GM18502 (cell line): Measurements from ENCODE around the gene LPCAT1.

Source experiments
- ATAC-seq: cut with Tn5 transposase; IDR thresholded peaks from one replicate; pipeline ENCODE4 v1.9.1; 2021; ENCODE audit warnings: mild to moderate bottlenecking; ENCODE audit not compliant: unreplicated experiment, poor library complexity

The LPCAT1 gene

DNA sequence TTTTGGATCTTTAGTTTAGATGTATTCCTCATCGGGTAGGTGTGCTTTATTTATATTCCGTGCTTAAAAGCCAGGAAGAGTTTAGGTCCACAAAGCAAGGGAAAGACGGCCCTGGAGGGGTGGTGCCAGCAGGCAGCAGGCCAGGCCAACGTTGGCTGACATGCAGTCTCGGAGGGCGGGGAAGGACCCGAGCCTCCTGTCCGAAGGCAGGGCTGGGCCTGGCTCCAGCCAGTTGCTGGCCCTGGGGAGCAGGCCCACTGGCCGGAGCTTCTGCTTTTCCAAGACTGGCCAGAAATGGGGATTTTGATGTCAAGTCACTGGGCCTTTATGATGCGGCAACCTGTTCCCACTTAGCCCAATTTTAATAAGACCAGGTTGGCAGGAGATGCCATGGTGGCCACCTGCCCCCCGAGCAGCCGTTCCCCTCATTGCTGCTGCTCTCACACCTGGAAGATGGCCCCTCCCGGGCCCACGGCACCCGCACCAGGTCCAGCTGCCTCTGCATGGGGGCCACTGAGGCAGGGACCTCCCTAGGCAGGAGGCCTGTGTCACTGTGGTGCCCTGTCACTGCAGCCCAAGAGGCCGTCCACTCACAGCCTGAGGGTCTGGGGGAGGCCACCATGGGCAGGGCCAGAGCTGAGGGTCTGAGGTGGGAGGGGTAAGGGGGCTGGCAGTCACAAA lies 23.2 kb downstream of the LPCAT1 start:
- no peak for ATAC-seq

GRCh38 chr5:1499851-1500250 lies 23.9 kb downstream of the LPCAT1 start:
- no peak for ATAC-seq

DNA sequence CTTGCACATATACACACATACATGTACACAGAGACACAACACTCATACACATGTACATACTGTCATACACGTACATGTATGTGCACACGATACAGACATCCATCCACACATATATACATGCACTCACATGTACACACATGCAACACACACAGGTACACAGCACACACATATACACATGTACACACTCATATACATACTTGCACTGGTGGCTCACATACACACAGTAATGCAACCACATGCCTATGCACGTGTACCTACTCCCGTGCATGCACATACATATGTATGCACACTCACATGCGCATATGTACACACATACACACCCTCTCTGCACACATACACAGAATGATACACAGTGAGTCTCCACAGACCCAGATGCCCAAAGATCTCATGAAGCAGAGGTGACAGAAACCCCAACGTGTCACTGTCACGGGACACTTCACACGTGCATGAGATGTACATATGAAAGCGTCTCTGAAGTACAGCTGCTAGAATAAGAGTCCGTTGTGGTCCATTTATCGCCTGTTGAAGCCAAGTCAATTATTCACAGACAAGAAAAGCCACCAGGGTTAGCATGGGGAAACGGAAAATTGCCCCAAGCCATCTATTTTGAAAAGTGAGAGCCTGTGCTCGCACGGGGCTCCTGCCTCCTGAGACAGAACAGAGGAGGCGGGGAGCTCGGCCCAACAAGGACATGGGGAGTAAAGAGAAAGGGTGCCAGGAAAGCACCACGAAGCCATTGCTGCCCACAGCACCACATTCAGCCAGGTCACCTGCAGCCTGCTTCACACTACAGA lies 24.9 kb downstream of the LPCAT1 start:
- peak; percentile 43 for ATAC-seq

GRCh38 chr5:1497795-1498622 lies 25.8 kb downstream of the LPCAT1 start:
- peak; percentile 34 for ATAC-seq

- peak; percentile 26 for ATAC-seq
Observed at GRCh38 chr5:1497242-1497777, 26.4 kb downstream of the LPCAT1 start.

GRCh38 chr5:1495525-1495897 lies 28.2 kb downstream of the LPCAT1 start:
- no peak for ATAC-seq

DNA sequence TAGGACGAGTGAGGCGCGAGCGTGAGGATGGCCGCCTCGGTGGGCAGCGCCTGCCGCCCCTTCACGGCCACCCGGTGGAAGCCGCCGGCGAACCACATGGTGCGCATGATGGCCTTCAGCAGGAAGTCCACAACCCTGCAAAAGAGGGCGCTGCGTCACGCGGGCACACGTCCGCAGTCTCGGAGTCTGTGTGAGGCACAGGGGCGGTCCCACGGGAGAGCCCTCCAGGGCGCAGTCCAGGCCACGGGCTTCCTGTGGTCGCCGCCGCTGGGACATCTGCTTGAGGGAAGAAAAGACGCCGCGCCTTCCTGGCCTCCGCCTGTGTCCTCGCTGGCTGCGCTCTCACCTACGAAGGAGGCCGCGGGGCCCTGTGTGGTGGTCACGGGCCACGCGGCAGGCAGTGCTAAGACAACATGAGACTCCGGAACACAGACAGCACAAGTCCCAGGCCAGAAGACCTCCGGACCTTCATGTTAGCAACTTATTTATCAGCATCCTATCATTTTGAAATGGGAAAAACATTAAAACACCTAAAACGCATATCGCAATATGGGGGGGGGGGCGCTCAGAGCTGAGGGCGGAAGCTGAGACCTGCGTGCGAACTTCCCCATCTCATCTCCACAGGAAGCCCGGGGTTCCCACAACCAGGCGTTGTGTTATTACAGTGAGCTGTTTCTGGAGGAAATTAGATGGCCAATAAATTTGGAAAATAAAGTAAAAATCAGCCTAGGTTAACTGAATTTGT lies 28.8 kb downstream of the LPCAT1 start:
- peak; percentile 20 for ATAC-seq

DNA sequence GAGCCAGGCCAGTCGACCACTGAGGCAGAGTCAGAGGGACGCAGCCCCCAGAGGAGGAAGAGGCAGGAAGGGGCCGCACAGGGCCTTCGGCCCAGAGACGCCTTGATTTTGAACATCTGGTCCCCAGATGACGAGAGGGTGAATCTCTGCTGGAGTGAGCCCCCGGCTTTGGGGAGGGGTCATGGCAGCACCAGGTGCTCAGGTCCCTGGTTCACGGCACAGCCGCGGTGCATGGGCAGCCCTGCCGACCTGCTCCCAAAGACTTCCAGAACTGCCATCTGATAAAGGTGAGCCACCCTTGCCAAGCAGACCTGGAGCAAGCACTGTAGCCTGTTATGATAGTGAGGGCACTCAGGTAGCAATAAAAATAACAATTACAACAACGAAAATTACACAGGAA lies 29.8 kb downstream of the LPCAT1 start:
- ATAC-seq: no peak

- no peak for ATAC-seq
Observed at GRCh38 chr5:1493413-1493812, 30.3 kb downstream of the LPCAT1 start.

GRCh38 chr5:1492757-1493156 lies 31.0 kb downstream of the LPCAT1 start:
- no peak for ATAC-seq

- no peak for ATAC-seq
Observed at GRCh38 chr5:1490376-1490775, 33.4 kb downstream of the LPCAT1 start.

DNA sequence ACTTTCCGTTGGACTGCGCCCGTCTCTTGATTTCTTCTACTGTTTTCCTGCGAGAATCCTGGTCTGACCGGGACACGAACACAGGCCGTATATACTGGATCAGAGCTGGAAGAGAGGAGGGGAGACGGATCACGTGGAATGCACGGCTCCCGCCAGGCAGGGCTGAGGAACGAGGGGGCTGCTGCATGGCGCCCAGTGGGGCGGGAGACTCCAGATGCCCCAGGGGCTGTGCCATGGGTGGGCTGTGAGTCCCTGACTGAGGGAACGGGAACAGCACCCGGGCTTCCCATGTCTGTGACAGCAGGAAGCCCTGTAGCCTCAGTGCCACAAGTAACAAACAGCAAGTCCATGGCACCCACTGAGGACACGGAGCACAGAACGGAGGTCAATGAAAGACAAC lies 34.0 kb downstream of the LPCAT1 start:
- ATAC-seq: no peak

DNA sequence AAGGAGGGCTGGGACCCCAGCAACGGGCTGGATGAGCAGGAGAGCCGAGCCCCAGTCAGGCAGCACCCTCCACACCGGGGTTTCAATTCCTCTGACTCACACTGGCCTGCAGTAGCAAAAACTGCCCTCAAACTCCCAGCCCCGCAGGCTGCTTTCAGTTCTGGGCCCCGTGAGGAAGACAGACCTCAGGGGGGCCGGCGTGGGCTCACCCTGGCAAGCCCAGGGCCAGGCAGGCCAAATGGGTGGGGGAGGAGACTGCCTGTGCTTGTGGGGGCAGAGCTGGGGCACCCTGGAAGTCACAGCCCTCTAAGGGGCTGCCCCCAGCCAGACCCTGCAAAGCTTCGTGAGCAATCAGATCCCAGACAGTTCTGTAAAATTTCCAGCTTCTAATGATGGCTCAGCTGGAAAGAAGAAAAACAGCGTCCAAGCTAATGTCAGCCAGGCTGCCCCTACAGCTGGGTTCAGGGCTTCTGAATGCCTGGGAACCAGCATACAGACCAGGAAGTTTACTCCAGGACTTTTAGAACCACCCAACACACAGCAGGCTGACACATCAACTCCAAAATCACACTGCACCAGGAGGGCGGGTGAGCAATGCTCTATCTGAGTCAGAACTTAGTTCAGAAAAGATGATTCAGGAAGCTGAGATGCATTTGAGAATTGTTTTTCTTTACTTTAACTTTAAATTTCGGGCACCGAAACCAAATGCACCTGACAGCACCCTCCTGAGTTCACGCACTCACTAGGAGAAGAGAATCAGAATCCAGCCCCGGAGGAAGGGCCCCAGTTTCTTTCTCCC lies 34.7 kb downstream of the LPCAT1 start:
- ATAC-seq: peak; percentile 53

- no peak for ATAC-seq
Observed at GRCh38 chr5:1487079-1487764, 36.5 kb downstream of the LPCAT1 start.

DNA sequence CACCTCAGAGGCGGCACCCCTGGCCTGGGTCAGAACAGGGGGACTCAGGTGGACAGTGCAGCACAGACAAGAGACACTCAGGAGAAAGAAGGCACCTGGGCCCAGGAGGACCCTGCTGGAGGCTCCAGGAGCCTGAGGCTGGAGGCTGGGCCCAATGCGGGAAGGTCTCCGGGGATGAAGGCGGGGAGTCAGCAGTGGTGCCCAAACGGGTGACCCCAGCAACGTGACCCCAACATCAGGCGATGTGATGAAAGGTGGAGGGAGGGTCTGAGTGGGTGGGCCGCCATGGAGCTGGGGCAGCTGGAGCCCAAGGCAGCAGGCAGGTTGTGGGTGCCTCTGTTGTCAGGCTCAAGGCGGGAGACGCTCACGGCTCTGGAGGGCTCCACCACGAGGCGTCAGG lies 37.5 kb downstream of the LPCAT1 start:
- ATAC-seq: no peak

GRCh38 chr5:1485579-1486118 lies 38.1 kb downstream of the LPCAT1 start:
- no peak for ATAC-seq

DNA sequence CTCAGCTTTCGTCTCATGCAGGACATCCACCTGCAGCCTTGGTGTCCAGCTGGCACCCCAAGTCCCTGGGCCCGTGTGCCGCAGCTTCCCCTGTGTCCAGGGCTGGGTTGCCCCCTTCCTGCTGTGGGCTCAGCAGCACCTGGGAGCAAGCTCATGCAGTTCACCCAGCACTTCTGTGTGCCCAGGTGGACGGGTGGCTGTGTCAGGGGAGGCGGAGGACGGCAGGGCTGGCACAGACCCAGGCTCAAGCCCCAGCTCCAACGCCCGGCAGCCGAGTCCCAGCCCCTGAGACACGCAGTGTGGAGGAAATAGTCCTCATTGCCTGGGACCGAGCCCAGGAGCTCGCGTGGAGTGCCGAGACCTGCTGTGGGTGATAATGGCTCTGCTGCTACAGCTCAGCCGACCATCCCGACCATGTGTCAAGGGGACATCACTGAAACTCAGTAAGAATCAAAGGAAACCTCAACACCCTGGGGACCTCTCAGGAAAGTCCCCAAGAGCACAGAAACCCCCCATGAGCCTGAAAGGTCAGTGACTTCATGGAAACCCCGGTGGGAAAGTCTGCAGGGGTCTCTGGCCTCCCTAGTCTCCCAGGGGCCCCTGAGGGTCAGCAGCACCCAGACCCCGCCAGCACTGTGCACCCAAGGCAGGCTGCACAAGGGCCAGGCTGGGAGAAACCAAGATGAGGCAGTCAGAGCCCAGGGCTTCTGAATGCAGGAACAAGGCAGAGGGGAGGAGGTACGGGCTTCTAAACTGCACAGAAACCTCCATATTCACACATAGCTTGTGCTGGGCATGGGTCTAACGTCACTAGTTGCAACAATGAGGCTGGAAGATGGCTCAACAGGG lies 38.8 kb downstream of the LPCAT1 start:
- ATAC-seq: peak; percentile 62
